H1 (cell line): ENCODE data around the gene GFRAL. TPM values are rescaled to one million over a fixed set of nuclear protein-coding genes. Genes with fewer than 3 reads are reported as not detected.

Experiments
- CTCF ChIA-PET: fragments of 300-600 bp; sonication (Branson Sonifier 250); formaldehyde crosslinking; loops from one replicate; lab custom pipeline; 2021; ENCODE audit not compliant: partially characterized antibody; lab: Charles Lee
- POLR2A ChIA-PET: fragments of 300-600 bp; sonication (Branson Sonifier 250); formaldehyde crosslinking; loops from one replicate; lab custom pipeline; 2021; ENCODE audit warnings: inconsistent platforms; ENCODE audit not compliant: partially characterized antibody; lab: Charles Lee
- DNase-seq, 2 experiments: peaks; one replicate each; pipeline versions ENCODE4 v3.0.0 to v3.0.0-alpha.2; 2010 to 2022; ENCODE audit warnings: low spot score in 2 of 2, low read depth in 1 of 2, mixed read lengths in 1 of 2
- FAIRE-seq: peaks from 2 replicates; lab custom pipeline; 2011; peaks lifted over from hg19 to GRCh38; lab: Jason Lieb, UNC
- H2AFZ ChIP-seq: 2 replicates; pipeline ENCODE4 v1.8.1; 2012; ENCODE audit warnings: low read length, inconsistent platforms
- H2AK5ac ChIP-seq: 2 replicates; pipeline ENCODE4 v1.6.1; 2013; ENCODE audit warnings: low read depth, low read length
- H2BK120ac ChIP-seq: replicated peaks from 2 replicates; pipeline ENCODE3; 2013; ENCODE audit warnings: low read depth, low read length, inconsistent platforms
- H2BK12ac ChIP-seq: 2 replicates; pipeline ENCODE4 v1.6.1; 2013; ENCODE audit warnings: low read depth, low read length
- H2BK15ac ChIP-seq: 2 replicates; pipeline ENCODE4 v1.6.1; 2013; ENCODE audit warnings: low read length
- H2BK20ac ChIP-seq: 2 replicates; pipeline ENCODE4 v1.6.1; 2013; ENCODE audit warnings: low read length
- H2BK5ac ChIP-seq: 2 replicates; pipeline ENCODE4 v1.6.1; 2013; ENCODE audit warnings: low read depth, low read length
- H3K14ac ChIP-seq: 2 replicates; pipeline ENCODE4 v1.6.1; 2013; ENCODE audit warnings: inconsistent platforms; ENCODE audit not compliant: insufficient read length
- H3K18ac ChIP-seq: 2 replicates; pipeline ENCODE4 v1.6.1; 2013; ENCODE audit warnings: low read length; ENCODE audit errors: extremely low read depth
- H3K23ac ChIP-seq: 2 replicates; pipeline ENCODE4 v1.6.1; 2013; ENCODE audit warnings: inconsistent platforms; ENCODE audit not compliant: insufficient read length
- H3K23me2 ChIP-seq: 2 replicates; pipeline ENCODE4 v1.6.1; 2013; ENCODE audit warnings: low read depth, low read length
- H3K27ac ChIP-seq: 2 replicates; pipeline ENCODE4 v1.6.1; 2011; ENCODE audit warnings: low read depth, low read length, inconsistent platforms
- H3K27me3 ChIP-seq, 4 experiments: replicated peaks in 1 of 4; 1 replicate in 1 of 4; 2 replicates in 3 of 4; pipeline versions ENCODE4 v1.6.1 to v1.8.1; 2011 to 2013; ENCODE audit warnings: low read length in 3 of 4, mild to moderate bottlenecking in 3 of 4, inconsistent platforms in 2 of 4, mixed read lengths in 2 of 4, moderate library complexity in 1 of 4; ENCODE audit not compliant: control insufficient read depth in 3 of 4, insufficient read depth in 3 of 4; ENCODE audit errors: extremely low read depth in 1 of 4
- H3K36me3 ChIP-seq, 4 experiments: 2 replicates each; pipeline versions ENCODE4 v1.6.1 to v1.8.1; 2011 to 2013; ENCODE audit warnings: mild to moderate bottlenecking in 4 of 4, low read length in 3 of 4, moderate library complexity in 2 of 4, control low read depth in 1 of 4, inconsistent platforms in 1 of 4; ENCODE audit not compliant: insufficient read depth in 4 of 4, control insufficient read depth in 2 of 4
- H3K4ac ChIP-seq: replicated peaks from 2 replicates; pipeline ENCODE3; 2013; ENCODE audit warnings: low read length, low read depth, mixed read lengths, inconsistent platforms; ENCODE audit not compliant: insufficient read length
- H3K4me1 ChIP-seq, 4 experiments: replicated peaks in 1 of 4; 1 replicate in 1 of 4; 2 replicates in 3 of 4; pipeline versions ENCODE4 v1.6.1 to v1.8.1; 2011 to 2013; ENCODE audit warnings: low read length in 3 of 4, inconsistent platforms in 2 of 4, mixed read lengths in 1 of 4; ENCODE audit not compliant: insufficient read depth in 4 of 4, control insufficient read depth in 3 of 4
- H3K4me2 ChIP-seq, 2 experiments: 2 replicates each; pipeline versions ENCODE4 v1.6.1 to v1.8.1; 2011 to 2013; ENCODE audit warnings: low read depth in 2 of 2, low read length in 2 of 2, control low read depth in 1 of 2, inconsistent platforms in 1 of 2, mild to moderate bottlenecking in 1 of 2; ENCODE audit not compliant: insufficient read depth in 1 of 2
- H3K4me3 ChIP-seq, 4 experiments: fragments of 200-600, 300-600 bp in 1 of 4; sonication (generic), shearing (Covaris generic), sonication (Bioruptor Twin) in 1 of 4; 2 replicates each; pipeline versions ENCODE4 v1.5.1 to v1.8.1; 2011 to 2016; ENCODE audit warnings: low read length in 4 of 4, low read depth in 3 of 4, control low read depth in 2 of 4, inconsistent platforms in 2 of 4, mild to moderate bottlenecking in 2 of 4, mixed read lengths in 1 of 4, moderate library complexity in 1 of 4; ENCODE audit not compliant: insufficient read depth in 2 of 4; ENCODE audit errors: extremely low read depth in 1 of 4
- H3K56ac ChIP-seq: replicated peaks from 2 replicates; pipeline ENCODE3; 2013; ENCODE audit warnings: low read depth, mild to moderate bottlenecking, mixed read lengths, low read length, inconsistent platforms; ENCODE audit not compliant: insufficient read length
- H3K79me1 ChIP-seq: 2 replicates; pipeline ENCODE4 v1.6.1; 2013; ENCODE audit warnings: low read depth, low read length, control low read depth
- H3K79me2 ChIP-seq, 2 experiments: 2 replicates each; pipeline versions ENCODE4 v1.6.1 to v1.8.1; 2012 to 2013; ENCODE audit warnings: low read length in 2 of 2, mild to moderate bottlenecking in 2 of 2, inconsistent platforms in 1 of 2; ENCODE audit not compliant: insufficient read depth in 2 of 2, control insufficient read depth in 1 of 2
- H3K9ac ChIP-seq, 4 experiments: replicated peaks in 1 of 4; 1 replicate in 1 of 4; 2 replicates in 3 of 4; pipeline versions ENCODE4 v1.6.1 to v1.8.1; 2011 to 2013; ENCODE audit warnings: low read depth in 3 of 4, low read length in 3 of 4, control low read depth in 2 of 4, mild to moderate bottlenecking in 2 of 4, moderate library complexity in 2 of 4, inconsistent platforms in 1 of 4; ENCODE audit errors: extremely low read depth in 1 of 4
- H3K9me3 ChIP-seq, 2 experiments: 2 replicates each; pipeline versions ENCODE4 v1.6.1 to v1.8.1; 2012 to 2013; ENCODE audit warnings: mild to moderate bottlenecking in 2 of 2, moderate library complexity in 2 of 2, control low read depth in 1 of 2, inconsistent platforms in 1 of 2, low read depth in 1 of 2, low read length in 1 of 2, mixed read lengths in 1 of 2; ENCODE audit not compliant: insufficient read depth in 2 of 2
- H4K20me1 ChIP-seq, 2 experiments: replicated peaks in 1 of 2; 2 replicates each; pipeline versions ENCODE3 to v1.8.1; 2011 to 2013; ENCODE audit warnings: inconsistent platforms in 2 of 2, low read length in 2 of 2, mild to moderate bottlenecking in 1 of 2; ENCODE audit not compliant: insufficient read depth in 2 of 2, control insufficient read depth in 1 of 2
- H4K5ac ChIP-seq: 2 replicates; pipeline ENCODE4 v1.6.1; 2013; ENCODE audit warnings: low read length, low read depth, mixed read lengths, inconsistent platforms; ENCODE audit not compliant: insufficient read length
- H4K8ac ChIP-seq: 2 replicates; pipeline ENCODE4 v1.8.0; 2013; ENCODE audit warnings: mild to moderate bottlenecking, moderate library complexity, low read length, inconsistent platforms; ENCODE audit not compliant: insufficient read depth; ENCODE audit errors: extremely low read depth
- H4K91ac ChIP-seq: replicated peaks from 2 replicates; pipeline ENCODE3; 2013; ENCODE audit warnings: low read length, mixed read lengths, inconsistent platforms; ENCODE audit not compliant: insufficient read length
- WGBS, 2 experiments: shearing (Covaris generic) in 1 of 2; methylation state at CpG; one replicate each; pipeline versions ENCODE4 v1.1.6 to v1.1.7; 2013 to 2015; ENCODE audit warnings: low lambda C conversion rate in 2 of 2, mixed read lengths in 2 of 2, inconsistent platforms in 1 of 2, low coverage in 1 of 2, missing lambda C conversion rate in 1 of 2; ENCODE audit not compliant: insufficient replicate concordance in 2 of 2, insufficient coverage in 1 of 2, insufficient read length in 1 of 2; ENCODE audit errors: extremely low coverage in 1 of 2, missing lambda C conversion rate in 1 of 2; 5-methylcytosine and 5-hydroxymethylcytosine counted together
- polyA plus RNA-seq, 7 experiments: library from polyadenylated mRNA; depleted of rRNA in 3 of 7; stranded (reverse) in 5 of 7; unstranded in 2 of 7; fragments of >200 nt in 5 of 7; fragments of 200-250 nt in 2 of 7; gene quantifications; 1 replicate in 5 of 7; 2 replicates in 1 of 7; 4 replicates in 1 of 7; pipeline versions ENCODE4 v1.2.1 to v1.2.3, GENCODE V29; 2011 to 2013; ENCODE audit warnings: missing spikeins in 2 of 7, mixed read lengths in 2 of 7
- total RNA-seq: library from RNA; stranded (reverse); fragmentation: NEBNext Ultra II Directional; extraction: Animal tissue kit (Norgen Biotek cat#: 25700); gene quantifications from 2 replicates; pipeline ENCODE4 v1.2.1, GENCODE V29; 2021

The GFRAL gene
- total and polyA plus RNA-seq, 2 of the 8 experiments (the other 6 are each of a cell fraction or from before 2014, with no cell fraction given): not detected

DNA sequence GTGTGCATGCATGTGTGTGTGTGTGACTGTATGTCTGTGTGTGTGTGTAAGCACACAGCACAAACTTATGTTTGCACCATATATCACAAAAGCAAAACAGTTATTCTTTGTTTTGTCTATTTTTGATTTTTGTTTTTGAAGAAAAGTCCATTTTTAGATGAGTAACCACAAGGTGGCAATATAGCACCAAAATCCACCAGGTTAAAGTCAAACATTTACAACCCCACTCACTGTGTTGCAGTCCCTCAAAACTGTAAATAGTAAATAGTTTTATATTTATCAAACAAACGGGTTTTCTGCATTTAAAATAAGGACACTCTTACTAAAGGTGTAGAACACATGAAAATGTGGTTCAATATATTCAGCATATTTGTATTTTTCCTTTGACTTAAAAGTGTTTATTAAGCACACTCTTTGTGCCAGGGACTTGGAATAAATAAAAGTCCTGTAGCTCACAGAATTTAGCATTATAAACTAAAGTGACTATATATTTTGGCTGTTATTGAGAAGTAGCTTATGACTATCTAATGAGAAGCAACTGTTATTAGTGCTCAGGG, 118.5 kb downstream of the GFRAL start:
- 35% methylated on average over 1 of the region's 1 CpG; no CpG with 5 or more reads in 1 of the 2 experiments for WGBS, 2 experiments
- H3K4me1 ChIP-seq: no peaks in the 10 kb centered on the region
- H3K14ac ChIP-seq: no peak overlapping the region
- H2BK120ac ChIP-seq: no peak overlapping the region
- no peak overlapping the region for H2BK15ac ChIP-seq
- no peak overlapping the region for H3K4me2 ChIP-seq
- DNase-seq (no peak), FAIRE-seq (peak; percentile 19)
- no peak overlapping the region for H2BK20ac ChIP-seq
- no peak overlapping the region for H3K4ac ChIP-seq
- no peaks in the 10 kb centered on the region for H4K20me1 ChIP-seq
- no peak overlapping the region for H3K23ac ChIP-seq
- no peaks in the 10 kb centered on the region for H3K79me2 ChIP-seq
- no peaks in the 10 kb centered on the region for H3K36me3 ChIP-seq
- H3K79me1 ChIP-seq: no peaks in the 10 kb centered on the region
- H3K4me3 ChIP-seq: no peak overlapping the region
- no peaks in the 10 kb centered on the region for H3K23me2 ChIP-seq
- POLR2A ChIA-PET: no interaction called here
- H3K27me3 ChIP-seq: no peaks in the 10 kb centered on the region
- no peak overlapping the region for H3K9ac ChIP-seq
- no peak overlapping the region for H4K91ac ChIP-seq
- no peak overlapping the region for H3K56ac ChIP-seq
- H2BK5ac ChIP-seq: no peak overlapping the region
- H2AFZ ChIP-seq: no peak overlapping the region
- no peak overlapping the region for H3K27ac ChIP-seq
- CTCF ChIA-PET: interaction anchor here (0.6 to 6.3 kb wide), 37 partner anchors 8 to 1149 kb away, joined by 3 to 36 read pairs (median 4); no protein-coding TSS in a partner anchor
- H3K9me3 ChIP-seq: no peaks in the 10 kb centered on the region
- no peak overlapping the region for H3K18ac ChIP-seq
- no peak overlapping the region for H2BK12ac ChIP-seq
- no peak overlapping the region for H4K5ac ChIP-seq
- H4K8ac ChIP-seq: no peak overlapping the region
- no peak overlapping the region for H2AK5ac ChIP-seq
